Right ventricle myocardium superior (tissue), 1 donor: Measurements from ENCODE around the gene GOLM1. TPM values are rescaled to one million over a fixed set of nuclear protein-coding genes. Genes with fewer than 3 reads are reported as not detected.

ENCODE experiments used
- ATAC-seq: fragments of 200-7000 bp; cut with Tn5 transposase; one replicate; pipeline ENCODE4 v1.9.1; 2020; ENCODE audit warnings: mild to moderate bottlenecking; ENCODE audit not compliant: poor library complexity
- DNase-seq: peaks from one replicate; pipeline ENCODE4 v3.0.0-alpha.2; 2020
- intact Hi-C: fragments of 100-400 bp; cut with DNase I; formaldehyde crosslinking; loops from one replicate; pipeline ENCODE4 v1.11.2; 2022
- total RNA-seq: library from RNA; stranded (reverse); fragmentation: NEBNext Ultra II Directional; extraction: Animal tissue kit (Norgen Biotek cat#: 25700); gene quantifications from one replicate; pipeline ENCODE4 v1.2.1, GENCODE V29; 2021
- donor health status: DM: no; HTN: yes; CAD: no; lungs with severe emphysema.

GOLM1 gene
- total RNA-seq, 1 donor from 2014 or later, result 3.7 TPM

- ATAC-seq (peak; percentile 31), DNase-seq (no peak)
- intact Hi-C loops, result no loop called here
Observed at GRCh38 chr9:86093788-86094555, 5.4 kb downstream of the GOLM1 start.

GRCh38 chr9:86091477-86091876 lies 7.9 kb downstream of the GOLM1 start:
- ATAC-seq, result no peak
- intact Hi-C loops, result no loop called here
- DNase-seq, result no peak

DNA sequence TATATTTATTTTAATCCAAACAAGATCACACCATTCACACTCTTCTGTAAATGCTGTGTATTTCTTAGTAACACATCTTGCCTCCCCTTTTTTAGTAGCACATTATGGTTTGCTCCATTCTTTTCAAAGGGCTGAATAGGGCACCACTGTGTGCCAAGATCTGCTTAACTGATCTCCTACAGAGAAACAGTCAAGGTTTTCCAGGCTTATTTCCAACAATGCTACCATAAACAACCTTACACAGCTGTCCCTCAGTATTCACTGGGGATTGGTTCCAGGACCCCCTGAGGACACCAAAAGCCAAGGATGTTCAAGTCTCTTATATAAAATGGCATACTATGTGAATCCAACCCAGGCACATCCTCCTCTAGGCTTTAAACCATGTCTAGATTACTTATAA lies 16.5 kb downstream of the GOLM1 start:
- intact Hi-C loops, result no loop called here
- ATAC-seq, result no peak
- no peak for DNase-seq

GRCh38 chr9:86079865-86080469 lies 19.4 kb downstream of the GOLM1 start:
- intact Hi-C loops, result no loop called here
- ATAC-seq, result no peak

GRCh38 chr9:86079421-86079831 lies 19.9 kb downstream of the GOLM1 start:
- intact Hi-C loops, result no loop called here
- no peak for ATAC-seq
- DNase-seq, result no peak

More at GRCh38 chr9:86079865-86080469, 19.4 kb downstream of the GOLM1 start:
- no peak for DNase-seq

DNA sequence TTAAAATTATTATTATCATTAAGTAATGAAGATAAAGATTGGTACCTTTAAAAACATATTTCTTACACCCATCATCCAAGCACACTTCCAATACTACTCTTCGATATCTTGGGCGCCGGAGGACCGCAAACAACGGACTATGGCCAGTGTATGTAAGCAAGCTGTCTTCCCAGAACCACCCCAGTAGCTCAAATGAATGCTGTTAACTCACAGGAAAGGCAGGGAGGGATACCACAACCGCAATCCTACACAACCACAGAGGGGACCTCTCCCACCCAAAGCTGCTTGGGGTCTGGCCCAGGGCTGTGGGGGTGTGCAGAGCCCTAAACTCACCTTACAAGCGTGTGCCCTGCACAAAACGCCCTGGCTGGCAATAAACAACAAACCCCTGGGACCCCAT lies 20.6 kb downstream of the GOLM1 start:
- DNase-seq (no peak), ATAC-seq (no peak)
- intact Hi-C loops, result no loop called here

- intact Hi-C loops, result no loop called here
- DNase-seq (no peak), ATAC-seq (no peak)
Observed at GRCh38 chr9:86077276-86077675, 22.1 kb downstream of the GOLM1 start.

DNA sequence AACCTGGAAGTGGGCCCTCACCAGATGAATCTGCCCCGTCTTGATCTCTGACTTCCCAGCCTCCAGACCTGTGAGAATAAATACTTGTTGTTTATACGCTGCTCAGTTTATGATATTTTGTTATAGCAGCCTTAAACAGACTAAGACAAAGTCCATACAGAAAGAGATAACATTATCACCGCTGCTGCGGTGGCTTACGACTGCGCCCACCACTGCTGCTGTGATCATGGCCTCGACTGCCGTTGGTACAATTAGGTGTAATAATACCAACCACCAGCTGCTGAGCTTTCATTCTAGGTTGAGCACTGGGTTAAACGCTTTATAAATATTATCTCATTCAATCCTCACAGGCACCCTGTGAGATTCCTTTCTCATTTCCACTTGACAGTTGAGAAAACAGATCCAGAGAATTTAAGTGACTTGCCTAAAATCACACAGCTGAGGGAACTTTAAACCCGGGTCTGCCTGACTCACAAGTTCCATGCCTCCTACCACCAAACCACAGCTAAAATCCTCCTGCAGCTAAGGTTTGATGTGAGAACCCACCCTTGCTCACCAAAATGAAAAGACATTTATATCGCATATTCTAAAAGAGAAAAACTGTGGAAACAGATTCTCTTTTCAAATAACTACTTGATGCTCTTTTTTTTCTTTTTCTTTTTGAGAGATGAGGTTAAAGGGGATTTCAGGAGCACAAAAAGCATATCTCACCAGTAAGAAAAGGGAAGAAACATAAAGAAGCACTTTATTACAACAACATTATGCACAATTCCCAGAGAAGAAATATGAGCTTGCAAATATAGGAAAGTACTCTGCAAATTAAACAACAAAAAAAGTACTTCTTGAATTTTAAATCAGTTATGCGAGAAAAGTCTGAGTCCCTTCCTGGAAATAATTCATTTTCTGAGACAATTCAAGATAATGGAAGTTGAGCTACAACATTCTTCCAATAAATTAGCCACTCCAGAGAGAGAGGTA lies 23.9 kb downstream of the GOLM1 start:
- ATAC-seq (no peak), DNase-seq (no peak)
- intact Hi-C loops, result no loop called here

DNA sequence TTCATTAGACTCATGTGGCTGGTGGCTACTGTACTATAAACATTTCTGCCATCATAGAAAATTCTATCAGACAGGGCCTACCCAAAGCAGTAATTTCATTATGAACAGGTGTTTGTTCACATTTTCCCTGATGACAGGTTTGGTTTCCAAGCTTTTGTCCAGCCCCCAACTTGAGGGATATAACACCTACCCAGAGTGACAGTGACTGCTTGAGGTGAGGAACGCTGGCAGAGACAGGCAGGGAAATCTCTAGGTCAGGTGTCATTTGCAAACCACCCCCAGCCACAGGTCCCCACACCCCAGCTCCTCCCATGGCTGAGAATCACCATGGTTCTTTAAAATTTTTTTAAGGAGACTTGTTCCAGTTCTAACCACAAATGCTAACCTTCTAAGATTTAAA lies 25.5 kb downstream of the GOLM1 start:
- DNase-seq (no peak), ATAC-seq (no peak)
- intact Hi-C loops, result no loop called here

GRCh38 chr9:86072394-86072877 lies 26.9 kb downstream of the GOLM1 start:
- ATAC-seq, result no peak
- no peak for DNase-seq
- intact Hi-C loops, result no loop called here

DNA sequence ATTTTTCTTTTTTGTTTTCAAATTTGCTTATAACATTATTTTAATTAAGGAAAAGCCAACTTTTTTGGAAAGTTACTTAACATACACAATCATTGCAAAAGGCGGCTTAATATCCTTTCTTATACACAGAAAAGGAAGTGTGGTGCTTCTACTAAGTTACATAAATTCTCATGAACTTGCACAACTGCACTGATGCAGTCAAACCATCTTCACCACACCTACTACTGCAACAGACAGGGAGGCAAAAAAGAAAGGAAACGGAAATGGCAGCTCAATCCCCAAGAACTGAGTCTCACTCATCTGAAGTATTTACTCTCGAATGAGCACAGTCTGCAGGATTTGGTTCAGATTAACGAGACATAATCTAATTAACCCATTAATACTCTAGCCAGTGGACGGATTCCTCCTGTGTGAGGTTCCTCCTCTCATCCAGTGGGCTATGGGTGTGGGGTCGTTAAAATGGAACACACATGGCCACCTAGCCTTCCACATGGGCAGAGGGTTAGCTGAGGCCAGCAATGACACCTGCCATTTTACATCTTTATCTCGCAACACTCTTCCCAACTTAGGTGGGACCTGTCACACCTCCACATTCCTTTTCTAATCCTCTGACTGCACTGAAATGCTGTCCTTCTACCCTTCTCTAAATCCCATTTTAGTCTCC lies 30.0 kb downstream of the GOLM1 start:
- intact Hi-C loops, result no loop called here
- no peak for DNase-seq
- ATAC-seq, result no peak

DNA sequence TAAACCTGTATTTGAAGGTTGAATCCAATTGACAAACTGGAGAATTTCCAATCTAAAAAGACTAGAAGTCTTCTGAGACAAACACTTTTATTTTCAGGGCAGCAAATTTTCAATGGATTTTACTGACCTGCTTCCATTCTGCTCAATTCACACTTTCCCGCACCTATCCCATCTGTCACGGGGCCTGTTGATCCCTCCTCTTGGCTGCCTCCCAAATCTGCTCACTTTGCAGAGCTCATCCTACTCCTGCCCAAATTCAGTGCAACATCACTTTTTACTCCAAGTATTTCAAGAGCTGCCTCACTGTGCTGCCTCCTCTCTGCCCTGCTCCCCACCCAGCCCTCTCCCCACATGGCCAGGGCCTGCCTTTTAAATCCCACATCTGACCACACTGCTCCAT lies 35.1 kb downstream of the GOLM1 start:
- intact Hi-C loops, result no loop called here
- ATAC-seq (no peak), DNase-seq (no peak)

DNA sequence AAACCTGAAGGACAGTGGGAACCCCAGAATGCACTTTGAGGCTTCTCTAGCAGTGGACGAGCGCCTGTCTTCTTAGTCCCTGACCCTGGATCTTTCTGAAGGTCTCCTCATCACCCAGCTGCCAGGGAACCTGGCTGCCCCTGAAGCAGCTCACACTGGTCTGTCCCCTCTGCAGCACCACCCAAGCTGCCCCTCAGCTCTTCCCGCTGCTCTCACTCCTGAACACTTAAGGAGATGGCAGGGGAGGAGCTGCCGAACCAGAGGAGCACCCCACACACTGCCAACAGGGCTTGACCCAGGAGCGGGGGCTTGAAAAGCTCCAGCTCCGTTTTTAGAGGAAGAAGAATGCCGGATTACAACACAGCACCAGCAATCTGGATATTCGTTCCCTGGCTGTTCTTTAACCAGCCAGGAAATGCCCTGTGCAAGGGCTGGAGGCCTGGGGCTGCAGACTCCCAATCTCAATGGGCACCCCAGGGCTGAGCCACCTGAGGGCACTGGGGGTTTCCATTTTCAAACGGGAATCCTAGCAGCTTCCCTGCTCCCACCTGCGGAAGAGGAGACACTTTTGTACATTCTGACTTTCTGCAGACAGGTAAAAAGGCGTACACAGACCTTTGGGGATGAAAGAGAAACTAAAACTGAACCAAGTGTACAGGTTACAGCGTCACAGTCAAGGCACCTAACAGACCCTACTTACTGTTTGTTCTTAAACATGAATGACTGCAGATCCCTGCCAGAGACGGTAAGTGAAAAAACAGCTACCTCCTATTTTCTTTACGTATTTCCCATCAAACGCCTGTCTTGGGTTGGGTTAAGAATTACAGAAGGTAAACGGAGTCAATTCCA lies 36.3 kb downstream of the GOLM1 start:
- DNase-seq (no peak), ATAC-seq (no peak)
- intact Hi-C loops, result no loop called here

DNA sequence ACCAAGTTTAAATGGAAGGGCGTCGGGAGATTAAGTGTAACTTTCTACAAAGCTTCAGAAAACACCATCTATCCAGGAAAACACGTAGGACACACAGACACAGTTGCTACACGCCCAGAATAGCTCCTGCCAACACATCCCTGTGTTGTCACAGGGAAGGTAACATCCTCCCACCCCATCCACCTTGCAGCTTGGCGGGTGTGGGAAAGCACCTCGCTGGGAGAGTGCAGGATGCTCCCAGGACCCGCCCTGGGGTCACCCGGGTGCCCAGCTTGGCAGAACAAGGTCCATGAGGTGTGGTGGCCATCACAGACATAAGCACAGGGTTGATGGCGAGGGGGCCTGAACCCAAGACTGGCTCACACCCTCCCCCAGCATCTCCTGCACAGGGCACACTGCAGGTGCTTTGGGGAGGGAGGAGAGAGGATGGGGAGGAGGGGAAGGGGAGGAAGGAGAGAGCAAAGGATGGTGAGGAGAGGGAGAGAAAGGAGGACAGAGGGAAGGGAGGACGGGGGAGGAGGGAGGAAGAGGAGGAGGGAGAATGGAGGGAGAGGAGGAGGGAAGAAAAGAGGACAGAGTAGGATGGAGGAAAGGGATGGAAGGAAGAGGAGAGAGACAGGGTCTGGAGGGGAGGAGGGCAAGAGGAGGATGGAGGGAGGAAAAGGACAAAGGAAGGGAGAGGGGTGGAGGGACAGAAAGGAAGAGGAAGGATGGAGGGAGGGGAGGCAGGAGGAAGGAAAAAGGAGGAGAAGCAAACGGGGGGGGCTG lies 37.2 kb downstream of the GOLM1 start:
- DNase-seq (no peak), ATAC-seq (no peak)
- intact Hi-C loops, result no loop called here

GRCh38 chr9:86057491-86057890 lies 41.9 kb downstream of the GOLM1 start:
- ATAC-seq (no peak), DNase-seq (no peak)
- intact Hi-C loops, result no loop called here

GRCh38 chr9:86054695-86055094 lies 44.7 kb downstream of the GOLM1 start:
- intact Hi-C loops, result no loop called here
- DNase-seq (no peak), ATAC-seq (no peak)
